KOPT-K1 (cell line): ENCODE results near the gene SPX.

Experiments
- H3K27ac ChIP-seq: fragments of 200-600 bp; sonication (generic); 2 replicates; pipeline ENCODE4 v1.5.1; 2016; ENCODE audit warnings: antibody characterized with exemption, mild to moderate bottlenecking, low read depth, low read length; ENCODE audit not compliant: poor library complexity, severe bottlenecking
- H3K36me3 ChIP-seq: fragments of 200-600 bp; sonication (generic); 2 replicates; pipeline ENCODE4 v1.5.1; 2017; ENCODE audit warnings: antibody characterized with exemption, mild to moderate bottlenecking, low read length, moderate library complexity; ENCODE audit not compliant: insufficient read depth
- H3K9me3 ChIP-seq: fragments of 200-600 bp; sonication (generic); 2 replicates; pipeline ENCODE4 v1.5.1; 2017; ENCODE audit warnings: antibody characterized with exemption, low read length, mild to moderate bottlenecking; ENCODE audit not compliant: insufficient read depth, poor library complexity, severe bottlenecking

SPX gene

DNA sequence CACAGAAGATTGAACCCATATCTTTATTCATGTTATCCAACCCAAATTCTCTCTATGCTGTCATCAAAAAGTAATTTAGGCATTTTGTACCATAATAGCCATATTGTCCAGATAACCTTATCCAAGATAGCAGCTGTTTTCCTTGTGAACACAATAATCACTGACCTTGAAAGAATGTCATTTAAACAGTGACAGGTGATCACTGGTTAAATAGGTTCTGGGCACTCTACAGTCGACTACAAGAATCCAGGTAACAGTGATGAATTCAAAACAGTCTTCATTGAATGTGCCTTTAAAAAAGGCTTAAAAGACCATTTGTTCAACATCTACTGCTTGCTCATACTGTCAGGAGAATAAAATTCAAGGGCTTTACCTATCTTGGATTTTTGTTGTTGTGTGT lies 4.6 kb upstream of the SPX start:
- Histone ChIP-seq H3K36me3 (peaks cover 15% of the 10 kb centered on the region), H3K27ac (no peak overlapping the region), H3K9me3 (no peaks in the 10 kb centered on the region)

- Histone ChIP-seq H3K27ac (no peak overlapping the region), H3K9me3 (no peaks in the 10 kb centered on the region), H3K36me3 (no peaks in the 10 kb centered on the region)
Measured at GRCh38 chr12:21523148-21523547, 2.9 kb upstream of the SPX start.

DNA sequence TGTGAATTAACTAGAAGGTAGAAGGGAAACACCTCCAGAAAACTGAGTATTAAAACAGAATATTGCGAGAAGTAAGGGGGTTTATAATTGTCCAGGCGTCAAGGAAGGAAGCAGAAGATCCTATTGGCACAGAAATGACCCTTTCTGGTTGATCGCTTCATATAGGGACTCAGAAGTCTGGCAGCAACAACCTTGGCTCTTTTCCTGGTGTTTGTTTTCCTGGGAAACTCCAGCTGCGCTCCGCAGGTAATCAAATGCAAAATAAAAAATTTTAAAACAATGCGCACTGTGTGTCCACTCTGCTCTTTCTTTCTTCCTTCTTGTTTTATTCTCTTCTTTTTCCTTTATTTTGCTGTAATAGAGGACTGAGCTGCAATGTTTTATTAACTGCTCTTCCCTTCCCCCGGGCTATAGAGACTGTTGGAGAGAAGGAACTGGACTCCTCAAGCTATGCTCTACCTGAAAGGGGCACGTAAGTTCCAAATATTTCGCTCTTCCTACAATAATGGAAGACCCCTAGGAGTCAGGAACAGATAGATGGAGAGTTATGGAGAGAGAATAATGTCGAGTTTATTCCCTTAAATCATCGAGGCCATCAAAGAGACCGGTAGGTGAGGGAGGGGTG lies 737 bp downstream of the SPX start:
- no peaks in the 10 kb centered on the region for H3K36me3 ChIP-seq
- H3K9me3 ChIP-seq = no peaks in the 10 kb centered on the region
- H3K27ac ChIP-seq = no peak overlapping the region

DNA sequence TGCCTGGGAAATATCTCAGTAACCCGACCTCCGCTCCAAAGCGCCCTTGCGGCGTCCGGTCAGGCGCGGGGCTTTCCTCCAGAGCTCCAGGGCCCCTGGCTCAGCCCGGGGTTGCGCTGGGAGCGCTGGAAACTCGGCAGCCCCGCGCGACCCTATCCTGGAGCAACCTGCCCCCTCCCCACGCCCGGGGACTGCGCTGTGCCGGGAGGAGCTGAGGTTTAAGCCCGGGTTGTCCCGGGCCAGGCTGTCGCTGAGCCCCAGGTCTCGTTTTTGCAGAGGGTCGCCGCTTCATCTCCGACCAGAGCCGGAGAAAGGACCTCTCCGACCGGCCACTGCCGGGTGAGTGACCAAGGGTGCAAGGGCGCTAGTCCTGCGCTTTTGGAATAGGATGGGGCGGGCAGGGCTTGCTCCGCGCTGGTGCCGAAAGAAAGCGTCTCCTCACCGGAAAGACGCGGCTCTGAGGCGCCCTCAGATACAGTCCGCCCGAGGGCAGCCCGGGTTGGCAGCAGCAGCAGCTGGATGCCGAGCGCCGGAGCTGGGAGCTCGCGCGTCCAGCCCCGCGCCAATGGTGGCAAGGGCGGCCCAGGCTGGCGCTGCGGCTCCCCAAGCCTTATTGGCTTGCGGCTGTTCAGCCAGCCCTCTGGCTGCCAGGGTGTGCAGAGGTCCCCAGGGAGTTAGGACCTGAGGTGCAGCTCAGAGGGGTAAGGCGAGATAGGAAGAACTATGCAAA lies 1.5 kb downstream of the SPX start:
- Histone ChIP-seq H3K27ac (no peak overlapping the region), H3K36me3 (no peaks in the 10 kb centered on the region), H3K9me3 (no peaks in the 10 kb centered on the region)

DNA sequence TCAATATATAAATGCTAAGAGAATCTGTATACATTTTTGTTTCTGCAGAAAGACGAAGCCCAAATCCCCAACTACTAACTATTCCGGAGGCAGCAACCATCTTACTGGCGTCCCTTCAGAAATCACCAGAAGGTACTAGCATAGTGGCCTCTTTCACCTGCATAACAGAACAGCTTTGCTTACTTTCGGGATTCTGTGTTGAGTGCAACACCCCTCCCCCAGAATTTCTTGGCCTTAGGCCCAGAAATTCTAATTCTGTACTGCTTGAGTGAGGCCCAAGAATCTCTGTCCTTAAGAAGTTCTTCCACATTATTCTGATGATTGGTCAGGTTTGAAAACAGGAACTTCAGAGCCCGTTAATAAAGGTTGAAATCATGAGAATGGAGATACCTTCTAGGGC lies 2.9 kb downstream of the SPX start:
- no peaks in the 10 kb centered on the region for H3K9me3 ChIP-seq
- H3K27ac ChIP-seq = no peak overlapping the region
- no peaks in the 10 kb centered on the region for H3K36me3 ChIP-seq

DNA sequence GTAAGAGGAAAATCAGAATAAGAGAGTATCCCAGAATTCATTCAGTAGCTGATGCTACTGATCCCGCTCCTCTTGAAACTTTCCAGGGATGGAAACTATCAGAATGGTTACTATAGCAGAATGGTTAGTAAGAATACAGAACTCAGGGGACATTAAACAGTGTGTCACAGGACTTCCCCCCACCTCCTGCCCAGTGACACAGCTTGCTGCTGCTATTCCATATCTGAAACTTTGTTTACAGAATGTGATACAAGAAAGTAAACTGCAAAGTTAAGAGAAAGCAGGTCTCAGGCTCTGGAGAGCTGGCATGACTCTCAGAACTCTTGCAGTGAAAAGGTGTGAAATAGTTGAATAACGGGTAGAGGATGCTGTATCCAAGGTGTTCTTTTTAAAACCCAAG lies 3.4 kb downstream of the SPX start:
- Histone ChIP-seq H3K27ac (no peak overlapping the region), H3K36me3 (no peaks in the 10 kb centered on the region), H3K9me3 (no peaks in the 10 kb centered on the region)

- Histone ChIP-seq H3K27ac (no peak overlapping the region), H3K9me3 (no peaks in the 10 kb centered on the region), H3K36me3 (no peaks in the 10 kb centered on the region)
Measured at GRCh38 chr12:21538061-21538653, 12.1 kb downstream of the SPX start.

DNA sequence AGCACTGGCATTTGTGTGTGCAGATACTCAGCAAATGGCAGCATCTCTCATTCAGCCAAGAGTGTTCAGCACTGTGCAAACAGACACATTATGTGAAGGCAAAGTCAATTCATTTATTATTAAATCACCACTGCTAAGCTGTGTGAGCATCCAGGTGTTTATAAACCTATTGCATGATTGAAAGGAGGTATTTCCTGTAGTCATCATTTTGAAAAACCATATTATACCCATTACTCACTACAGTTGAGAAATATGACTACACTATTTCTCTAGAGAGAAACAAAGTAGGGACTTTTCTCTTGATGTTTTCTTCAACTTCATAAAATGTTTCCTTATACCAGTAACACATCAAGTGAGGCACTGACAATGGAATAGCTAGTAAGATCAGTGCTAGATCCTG lies 13.7 kb downstream of the SPX start:
- no peaks in the 10 kb centered on the region for H3K36me3 ChIP-seq
- H3K27ac ChIP-seq = no peak overlapping the region
- H3K9me3 ChIP-seq = no peaks in the 10 kb centered on the region

- no peaks in the 10 kb centered on the region for H3K9me3 ChIP-seq
- no peak overlapping the region for H3K27ac ChIP-seq
- H3K36me3 ChIP-seq = no peaks in the 10 kb centered on the region
Measured at GRCh38 chr12:21541773-21542172, 15.7 kb downstream of the SPX start.

DNA sequence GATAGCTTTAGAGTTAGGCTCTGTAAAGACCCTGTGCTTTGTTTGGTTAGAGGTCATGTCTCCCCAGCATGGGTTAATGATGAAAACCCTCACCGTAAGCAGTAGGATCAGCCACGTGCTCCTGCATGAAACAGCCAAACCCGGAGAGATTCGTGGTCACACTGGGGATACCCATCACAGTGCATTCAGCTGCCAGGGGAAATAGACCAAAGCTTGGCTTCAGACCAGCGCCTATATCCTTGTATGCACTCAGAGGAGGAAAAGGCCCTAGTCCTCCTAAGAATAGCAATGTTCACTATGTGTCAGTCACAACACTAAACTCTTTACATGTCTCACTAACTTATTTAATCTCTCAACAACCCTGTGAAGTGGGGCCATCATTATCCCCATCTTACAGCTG lies 16.3 kb downstream of the SPX start:
- no peaks in the 10 kb centered on the region for H3K36me3 ChIP-seq
- H3K27ac ChIP-seq = no peak overlapping the region
- no peaks in the 10 kb centered on the region for H3K9me3 ChIP-seq

DNA sequence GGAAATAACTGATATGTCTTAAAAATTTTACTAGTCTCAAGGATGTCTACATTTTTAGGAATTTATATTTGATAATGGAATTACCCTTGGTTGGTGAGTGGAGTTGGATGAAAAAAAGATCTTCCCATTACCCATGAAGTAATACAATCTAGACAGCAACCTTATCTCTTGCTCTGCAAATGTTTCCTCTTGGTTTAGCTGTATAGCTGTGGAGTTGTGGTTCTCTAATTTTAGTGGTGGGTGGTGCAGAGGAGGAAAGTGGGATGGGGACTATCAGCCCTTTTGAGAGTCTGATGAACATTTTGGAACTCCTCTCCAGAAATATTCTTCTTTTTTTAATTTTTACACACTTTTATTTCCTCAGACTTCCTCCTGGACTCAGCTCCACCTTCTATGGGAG lies 17.1 kb downstream of the SPX start:
- no peak overlapping the region for H3K27ac ChIP-seq
- no peaks in the 10 kb centered on the region for H3K9me3 ChIP-seq
- H3K36me3 ChIP-seq = no peaks in the 10 kb centered on the region

- H3K36me3 ChIP-seq = no peaks in the 10 kb centered on the region
- H3K27ac ChIP-seq = no peak overlapping the region
- no peaks in the 10 kb centered on the region for H3K9me3 ChIP-seq
Measured at GRCh38 chr12:21545557-21545956, 19.5 kb downstream of the SPX start.

DNA sequence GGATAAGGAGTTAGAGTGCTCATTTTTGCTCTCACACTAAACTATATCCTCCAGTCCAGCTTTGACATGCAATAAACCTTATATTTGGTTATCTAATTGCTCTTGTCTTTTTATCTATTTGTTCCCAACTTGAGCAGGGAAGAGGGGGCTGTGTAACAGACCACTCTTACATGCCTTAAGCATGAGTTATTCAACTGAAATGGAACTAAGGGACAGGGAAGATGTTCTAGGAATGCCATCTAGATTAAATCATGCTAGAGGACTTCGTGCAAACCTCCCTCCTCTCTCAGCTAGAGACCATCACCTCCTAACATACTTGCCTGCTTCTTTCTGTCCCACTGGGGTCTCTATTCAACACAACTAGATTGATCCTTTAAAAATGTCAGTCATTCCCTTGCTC lies 20.6 kb downstream of the SPX start:
- Histone ChIP-seq H3K9me3 (no peaks in the 10 kb centered on the region), H3K36me3 (no peaks in the 10 kb centered on the region), H3K27ac (no peak overlapping the region)

GRCh38 chr12:21547437-21547836 lies 21.3 kb downstream of the SPX start:
- Histone ChIP-seq H3K36me3 (no peaks in the 10 kb centered on the region), H3K27ac (no peak overlapping the region), H3K9me3 (no peaks in the 10 kb centered on the region)

DNA sequence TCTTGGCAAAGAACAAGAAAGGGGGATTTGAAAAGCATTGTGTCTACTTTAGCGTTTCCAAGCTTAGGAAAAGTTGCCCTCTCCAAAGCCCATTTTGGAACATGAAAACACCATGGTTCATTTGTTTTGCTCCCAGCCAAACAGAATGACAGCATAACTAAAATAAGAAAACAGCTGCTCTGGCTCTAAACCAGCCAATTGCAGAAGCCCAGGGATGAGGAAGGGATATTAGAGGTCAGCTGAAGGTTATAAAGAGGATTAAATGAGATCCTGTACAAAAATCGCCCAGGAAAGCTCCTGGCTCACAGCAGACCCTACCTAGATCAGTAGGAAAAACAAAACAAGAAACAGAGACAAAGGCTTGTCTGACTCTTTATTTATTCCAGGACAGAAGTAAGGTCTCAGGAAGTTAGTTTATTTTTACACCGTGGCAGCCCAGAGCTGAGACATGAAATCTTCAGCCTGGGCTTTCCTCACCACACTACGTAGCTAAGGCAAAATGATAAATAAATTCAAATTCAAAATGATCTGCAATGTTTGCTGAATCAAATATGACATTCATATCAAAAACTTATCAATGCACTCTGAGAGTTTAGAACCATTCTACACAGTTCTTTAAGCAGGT lies 25.9 kb downstream of the SPX start:
- Histone ChIP-seq H3K36me3 (no peaks in the 10 kb centered on the region), H3K27ac (no peak overlapping the region), H3K9me3 (no peaks in the 10 kb centered on the region)
